Fibroblast of mammary gland (primary cell): ENCODE results near the gene BCL2.

ENCODE experiments used
- DNase-seq: peaks from one replicate; pipeline ENCODE4 v3.0.0-alpha.2; 2010; ENCODE audit warnings: low read depth
- H3K4me3 ChIP-seq: 2 replicates; pipeline ENCODE4 v1.5.1; 2011; ENCODE audit warnings: low read depth, mild to moderate bottlenecking, low read length, moderate library complexity; ENCODE audit not compliant: control insufficient read depth
- CTCF ChIP-seq: conservative IDR thresholded peaks from 2 replicates; pipeline ENCODE4 v1.5.1; 2011; ENCODE audit warnings: low read depth, low read length, inconsistent platforms; ENCODE audit not compliant: control insufficient read depth, insufficient read depth

BCL2 gene

DNA sequence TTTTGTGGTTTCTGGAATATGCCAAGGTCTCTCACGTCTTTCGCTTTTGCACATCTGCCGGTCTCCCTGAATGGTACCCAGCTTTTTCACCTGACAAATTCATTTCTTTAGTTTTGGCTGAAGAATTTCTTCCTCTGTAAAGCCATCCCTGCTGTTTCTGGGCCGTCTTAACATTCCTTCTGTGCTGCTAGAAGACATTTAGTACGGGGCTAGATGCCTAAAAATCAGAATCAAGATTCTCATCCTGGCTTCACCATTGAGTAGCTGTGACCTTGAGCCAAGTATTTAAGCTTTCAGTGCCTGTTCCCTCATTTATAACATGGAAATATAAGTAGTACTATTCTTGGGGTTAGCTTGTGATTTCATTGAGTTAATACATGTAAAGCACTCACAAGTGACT lies 6.4 kb upstream of the BCL2 start:
- DNase-seq: no peak
- no peak overlapping the region for H3K4me3 ChIP-seq
- no peak for TF ChIP-seq CTCF

DNA sequence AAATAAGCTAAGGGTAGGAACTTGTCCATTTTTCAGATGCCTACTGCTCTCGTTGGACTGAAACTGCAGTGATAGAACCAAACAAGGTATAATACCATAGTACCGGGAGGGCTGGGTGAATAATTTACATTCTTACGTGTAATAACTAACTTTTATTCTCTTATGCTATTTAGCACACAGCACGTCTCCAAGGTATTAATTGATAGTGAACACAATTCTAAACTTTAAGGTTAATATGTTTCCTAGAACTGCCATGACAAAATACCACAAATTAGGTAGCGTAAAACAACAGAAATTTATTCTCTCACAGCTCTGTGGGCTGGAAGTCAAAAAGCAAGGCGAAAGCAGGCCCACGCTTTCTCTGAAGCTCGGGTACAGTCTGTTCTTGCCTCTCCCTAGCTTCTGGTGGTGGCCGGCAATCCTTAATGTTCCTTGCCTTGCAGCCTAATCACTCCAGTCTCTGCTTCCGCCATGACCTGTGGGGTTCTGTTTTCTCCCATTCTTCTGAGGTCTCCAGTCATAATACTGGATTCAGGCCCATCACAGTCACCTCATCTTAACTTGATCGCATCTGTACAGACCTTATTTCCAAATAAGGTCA lies 5.6 kb upstream of the BCL2 start:
- H3K4me3 ChIP-seq: no peak overlapping the region
- no peak for DNase-seq
- TF ChIP-seq CTCF: no peak

DNA sequence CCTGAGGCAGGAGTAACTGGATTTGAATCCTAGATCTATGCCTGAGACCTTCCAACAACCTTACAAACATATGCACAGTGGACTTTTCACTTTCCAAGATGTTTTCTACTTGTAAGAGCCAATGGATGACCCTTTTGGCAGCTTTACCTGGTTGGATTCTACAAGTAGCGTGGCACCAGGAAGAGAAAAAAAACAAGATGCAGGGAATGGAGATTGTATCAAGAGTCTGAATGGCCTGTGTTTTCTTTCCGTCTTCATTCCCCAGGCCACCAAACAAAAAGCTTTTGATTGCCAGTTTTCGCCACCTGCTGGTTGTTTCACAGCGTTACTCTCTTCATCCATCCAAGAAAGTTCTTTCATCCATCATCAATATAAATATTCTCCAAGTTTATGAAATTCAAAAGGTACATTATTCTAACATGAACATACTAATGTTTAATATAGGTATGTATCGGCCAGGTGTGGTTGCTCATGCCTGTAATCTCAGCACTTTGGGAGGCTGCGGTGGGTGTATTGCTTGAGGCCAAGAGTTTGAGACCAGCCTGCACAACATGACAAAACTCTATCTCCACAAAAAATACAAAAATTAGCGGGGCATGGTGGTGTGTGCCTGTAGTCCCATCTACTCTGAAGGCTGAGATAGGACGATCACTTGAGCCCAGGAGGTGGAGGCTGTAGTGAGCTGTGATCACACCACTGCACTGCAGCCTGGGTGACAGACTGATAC lies 3.5 kb upstream of the BCL2 start:
- TF ChIP-seq CTCF: peak; percentile 81
- no peak overlapping the region for H3K4me3 ChIP-seq
- peak; percentile 82 for DNase-seq

GRCh38 chr18:63322206-63322605 lies 2.6 kb upstream of the BCL2 start:
- H3K4me3 ChIP-seq: no peak overlapping the region
- peak; percentile 31 for DNase-seq
- no peak for TF ChIP-seq CTCF

- DNase-seq: no peak
- H3K4me3 ChIP-seq: no peak overlapping the region
- TF ChIP-seq CTCF: no peak
Measured at GRCh38 chr18:63321291-63321690, 1.7 kb upstream of the BCL2 start.

DNA sequence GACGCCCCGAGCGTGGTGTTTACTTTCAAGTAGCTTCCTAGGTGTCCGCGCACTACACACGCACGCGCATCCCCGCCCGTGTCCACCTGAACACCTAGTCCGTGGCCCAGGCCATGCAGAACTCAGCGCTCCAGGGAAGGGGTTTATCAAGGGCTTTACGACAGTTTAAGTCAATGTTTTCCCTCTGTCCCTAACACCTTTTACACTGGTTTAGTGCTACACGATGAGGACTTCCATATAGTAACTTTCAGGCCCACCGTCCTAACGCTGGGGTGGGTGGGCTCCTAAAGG lies 1.4 kb upstream of the BCL2 start:
- DNase-seq: no peak
- no peak for TF ChIP-seq CTCF
- H3K4me3 ChIP-seq: peak overlapping the region; percentile 48
